Measurements from ENCODE around the gene LRRC56. TPM values are rescaled to one million over a fixed set of nuclear protein-coding genes. Genes with fewer than 3 reads are reported as not detected.

LRRC56 gene
- polyA plus RNA-seq, 1 donor, result 3.5 TPM

DNA sequence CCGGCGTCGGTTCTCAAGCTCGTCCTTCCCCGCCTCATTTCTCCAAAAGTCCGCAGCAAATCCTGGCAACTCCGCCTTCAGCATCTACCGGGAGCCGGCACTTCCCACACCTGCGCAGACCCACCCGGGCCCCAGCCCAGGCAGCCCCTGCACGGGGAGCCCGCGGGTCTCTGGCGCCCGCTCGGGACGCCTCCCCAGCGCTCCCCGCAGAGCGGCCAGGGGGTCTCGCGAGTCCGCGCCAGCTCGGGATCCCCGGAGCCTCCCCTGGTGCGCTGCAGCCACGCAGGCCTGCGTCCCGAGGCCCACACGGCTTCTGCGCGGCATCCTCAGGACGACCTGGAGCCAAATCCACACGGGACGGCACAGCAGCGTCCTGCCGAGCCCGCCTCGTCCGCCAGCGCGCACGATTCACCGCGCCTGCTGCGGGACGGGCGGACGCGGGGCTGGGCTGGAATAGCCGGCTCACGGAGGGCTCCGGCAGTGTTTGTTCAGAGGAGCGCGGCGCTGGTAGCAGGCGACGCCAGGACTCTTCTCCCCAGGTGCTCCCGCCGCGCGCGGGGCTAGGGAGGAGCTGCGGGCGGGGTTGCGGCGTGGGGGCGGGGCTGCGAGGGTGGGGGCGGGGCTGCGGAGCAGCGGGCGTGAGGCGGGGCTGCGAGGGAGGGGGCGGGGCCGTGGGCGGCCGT lies 38.1 kb downstream of the LRRC56 start:
- DNase-seq, result peak; percentile 59

DNA sequence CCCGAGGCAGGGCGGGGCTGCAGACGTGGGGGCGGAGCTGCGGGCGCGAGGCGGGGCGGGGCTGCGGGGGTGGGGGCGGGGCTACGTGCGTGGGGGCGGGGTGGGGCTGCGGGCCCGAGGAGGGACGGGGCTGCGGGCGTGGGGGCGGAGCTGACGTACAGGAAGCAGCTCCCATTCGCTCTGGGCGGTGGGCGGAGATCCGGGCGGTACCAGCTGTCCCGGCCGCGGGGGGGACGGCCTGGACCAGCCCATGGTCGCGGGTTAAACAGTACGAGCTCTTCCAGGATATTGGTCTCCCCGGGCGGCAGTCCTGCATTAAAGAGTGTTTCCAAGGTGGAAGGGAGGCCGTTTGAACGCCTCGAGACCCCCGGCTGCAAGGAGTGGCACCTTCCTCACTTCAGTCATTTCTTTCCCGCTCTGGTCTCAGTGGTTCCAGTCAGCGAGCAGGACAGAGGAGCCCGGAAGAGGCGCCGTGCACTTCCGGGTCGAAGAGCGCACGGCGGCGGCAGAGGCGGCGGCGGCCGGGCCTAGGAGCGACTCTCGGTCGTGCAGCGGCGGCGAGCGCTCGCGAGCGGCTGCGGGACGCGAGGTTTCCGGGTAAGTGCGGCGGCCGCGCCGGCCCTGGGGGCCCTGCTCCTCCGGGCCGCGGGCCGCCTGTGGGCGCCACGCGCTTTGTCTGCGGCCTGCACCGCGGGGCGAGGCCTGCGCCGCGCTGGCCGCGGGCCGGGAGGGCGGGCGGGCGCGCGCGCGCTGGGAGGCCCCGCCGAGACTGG lies 38.9 kb downstream of the LRRC56 start, which contains the start of gene PHRF1:
Gene PHRF1, plus strand, starts transcription at position 475 of the 773 bp plus-strand sequence. CDS start 5,043 bp downstream, outside the sequence.
- DNase-seq, result peak; percentile 90

DNA sequence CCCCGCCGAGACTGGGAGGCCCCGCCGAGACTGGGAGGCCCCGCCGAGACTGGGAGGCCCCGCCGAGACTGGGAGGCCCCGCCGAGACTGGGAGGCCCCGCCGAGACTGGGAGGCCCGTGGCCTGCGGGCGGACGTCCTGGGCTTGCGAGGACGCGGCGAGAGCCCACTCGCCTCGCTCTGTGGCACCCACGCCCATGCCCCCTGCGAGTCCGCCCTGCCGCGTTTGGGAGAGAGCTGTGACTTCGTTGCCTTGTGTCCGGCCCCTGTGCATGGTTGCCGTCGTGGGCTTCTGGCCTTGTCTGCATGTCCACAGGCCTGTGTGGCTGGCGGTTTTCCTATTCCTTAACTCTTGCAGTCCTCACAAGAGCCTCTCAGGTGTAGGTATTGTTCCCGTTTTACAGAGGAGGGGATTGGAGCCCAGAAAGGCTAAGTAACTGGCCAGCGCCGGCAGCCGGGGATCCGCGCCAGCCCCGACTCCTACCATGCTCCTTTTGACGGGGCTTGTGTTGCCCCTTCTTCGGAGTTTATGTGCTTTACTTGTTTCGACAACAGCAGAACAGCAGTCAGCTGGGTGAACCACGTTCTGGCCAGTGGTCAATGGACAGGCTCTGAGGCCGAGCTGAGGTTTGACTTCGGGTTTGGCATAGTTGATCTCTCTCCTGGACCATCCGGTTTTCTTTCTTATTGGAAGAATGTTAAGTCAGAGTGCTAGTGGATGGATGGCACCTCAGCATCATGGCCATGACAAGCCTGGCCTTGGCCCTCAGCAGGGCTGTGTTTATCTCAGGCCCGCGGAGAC lies 39.7 kb downstream of the LRRC56 start:
- no peak for DNase-seq

DNA sequence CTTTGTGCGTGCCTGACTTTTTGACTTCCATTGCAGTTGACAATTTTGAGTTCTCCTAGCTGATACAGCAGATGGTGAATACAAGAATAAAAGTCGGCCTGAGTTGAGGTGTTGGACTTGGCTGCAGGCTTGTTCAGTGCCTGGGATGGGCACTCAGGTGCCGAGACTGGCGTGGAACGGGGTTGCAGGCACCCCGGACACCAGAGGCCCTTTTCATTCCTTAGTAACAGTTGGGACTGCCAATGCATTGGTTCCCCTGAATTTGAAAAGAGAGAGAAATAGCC lies 40.2 kb downstream of the LRRC56 start:
- no peak for DNase-seq

DNA sequence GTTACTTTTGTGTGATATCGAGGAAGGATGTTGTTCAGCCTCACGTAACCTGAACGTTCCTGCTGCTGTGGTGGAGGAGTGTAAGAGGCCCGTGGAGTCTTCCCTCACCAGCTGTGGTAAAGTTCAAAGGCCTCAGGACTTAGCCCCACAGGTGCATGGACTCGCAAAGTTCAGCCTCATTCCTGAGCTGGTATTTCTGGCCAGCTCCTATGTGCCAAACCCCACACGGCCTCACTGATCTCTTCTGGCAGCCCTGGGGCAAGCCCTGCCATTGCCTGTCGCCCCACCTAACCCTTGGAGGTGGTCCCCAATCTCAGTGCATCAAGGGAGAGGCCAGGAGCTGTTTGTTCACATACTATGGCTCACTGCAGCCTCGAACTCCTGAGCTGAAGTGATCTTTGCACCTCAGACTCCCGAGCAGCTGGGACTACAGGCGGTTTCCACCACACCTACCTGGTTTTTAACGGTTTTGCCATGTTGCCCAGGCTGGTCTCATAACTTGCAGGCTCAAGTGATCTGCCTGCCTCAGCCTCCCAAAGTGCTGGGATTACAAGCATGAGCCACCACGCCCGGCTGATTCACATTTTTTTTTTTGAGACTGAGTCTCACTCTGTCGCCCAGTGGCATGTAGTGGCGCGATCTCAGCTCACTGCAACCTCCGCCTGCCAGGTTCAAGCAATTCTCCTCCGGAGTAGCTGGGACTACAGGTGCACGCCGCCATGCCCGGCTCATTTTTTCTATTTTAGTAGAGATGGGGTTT lies 41.1 kb downstream of the LRRC56 start:
- no peak for DNase-seq

DNA sequence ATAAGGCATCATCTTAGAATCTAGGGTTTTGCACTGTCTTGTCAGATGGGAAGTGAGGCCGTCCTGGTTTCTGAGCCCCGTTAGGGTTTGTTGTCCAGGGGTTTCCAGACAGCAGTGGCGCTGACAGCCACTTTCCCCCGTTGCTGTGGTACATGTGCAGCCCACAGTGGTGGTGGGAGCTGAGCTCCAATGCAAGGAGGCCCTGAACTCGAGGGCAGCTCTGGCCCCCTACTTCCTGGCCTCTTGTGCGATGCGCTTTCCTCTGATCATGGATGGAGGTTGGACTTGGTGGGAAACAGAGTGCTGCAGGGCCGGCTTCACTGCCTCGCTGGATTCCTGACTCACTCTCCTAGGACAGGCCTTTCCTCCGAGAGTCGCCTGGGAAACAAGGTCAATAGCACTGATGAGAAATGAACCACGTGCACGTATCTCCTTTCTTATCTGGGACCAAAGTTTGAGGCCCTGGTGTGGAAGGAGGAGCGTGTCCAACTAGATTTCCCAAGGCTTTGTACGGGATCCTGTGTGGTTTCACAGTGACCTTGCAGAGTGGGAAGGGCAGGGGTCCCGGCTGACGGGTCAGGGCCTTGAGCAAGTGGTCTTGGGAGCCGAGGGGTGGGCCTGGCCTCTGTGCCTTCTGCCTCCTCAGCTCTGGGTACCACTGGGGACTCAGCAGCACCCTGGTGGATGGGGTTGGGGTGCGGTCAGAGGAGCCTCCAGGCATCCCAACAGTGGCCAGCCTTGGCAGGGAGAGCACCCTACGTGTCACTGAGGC lies 42.7 kb downstream of the LRRC56 start:
- DNase-seq, result no peak

DNA sequence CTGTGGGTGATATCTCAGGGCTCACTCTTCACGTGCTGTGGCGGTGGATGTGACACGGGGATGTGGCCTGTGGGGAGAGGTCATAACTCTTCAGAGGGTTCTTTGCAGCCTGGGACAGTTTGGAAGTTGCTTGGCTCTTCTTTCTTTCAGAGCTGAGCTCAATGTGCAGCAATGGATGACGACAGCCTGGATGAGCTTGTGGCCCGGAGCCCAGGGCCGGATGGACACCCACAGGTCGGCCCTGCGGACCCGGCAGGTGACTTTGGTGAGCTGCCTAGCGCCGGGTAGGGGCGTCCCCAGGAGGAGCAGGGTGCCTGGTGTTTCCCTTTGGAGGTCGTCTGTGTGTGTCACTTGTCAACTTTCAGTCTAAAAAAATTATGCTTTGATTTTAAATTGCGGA lies 44.0 kb downstream of the LRRC56 start:
- DNase-seq, result no peak

DNA sequence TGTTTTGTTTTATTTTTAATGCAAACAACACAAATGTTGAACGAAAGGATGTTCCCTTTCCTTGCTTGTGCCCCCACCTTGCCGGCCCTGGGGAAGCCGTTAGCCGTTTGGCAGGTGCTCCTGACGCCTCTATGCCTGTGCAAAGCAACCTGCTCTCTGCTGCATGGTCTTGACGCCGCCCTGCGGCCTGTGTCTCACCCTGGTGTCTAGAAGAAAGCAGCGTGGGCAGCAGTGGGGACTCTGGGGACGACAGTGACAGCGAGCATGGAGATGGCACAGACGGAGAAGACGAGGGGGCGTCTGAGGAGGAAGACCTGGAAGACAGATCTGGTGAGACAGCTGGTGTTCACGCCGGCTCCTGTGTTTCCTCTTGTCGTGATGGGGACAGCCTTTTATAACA lies 44.4 kb downstream of the LRRC56 start:
- no peak for DNase-seq

DNA sequence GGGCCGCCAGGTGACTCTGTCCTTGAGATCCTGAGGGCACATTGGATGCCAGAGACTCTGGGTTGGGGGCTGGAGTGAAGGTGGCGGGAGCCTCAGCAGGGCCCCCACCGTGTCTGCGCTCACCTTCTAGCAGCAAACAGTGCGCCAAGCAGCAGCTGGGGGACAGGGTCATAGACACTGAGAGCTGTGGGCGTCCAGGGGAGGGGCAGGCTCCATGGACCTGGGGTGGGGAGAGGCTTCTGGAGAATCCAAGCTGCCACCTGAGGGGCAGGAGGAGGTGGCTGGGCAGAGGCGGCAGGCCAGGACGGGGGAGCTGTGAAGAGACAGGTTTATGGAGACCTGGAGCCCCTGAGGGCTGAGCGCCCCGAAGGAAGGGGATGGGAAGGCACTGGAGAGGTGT lies 47.0 kb downstream of the LRRC56 start:
- DNase-seq, result no peak

DNA sequence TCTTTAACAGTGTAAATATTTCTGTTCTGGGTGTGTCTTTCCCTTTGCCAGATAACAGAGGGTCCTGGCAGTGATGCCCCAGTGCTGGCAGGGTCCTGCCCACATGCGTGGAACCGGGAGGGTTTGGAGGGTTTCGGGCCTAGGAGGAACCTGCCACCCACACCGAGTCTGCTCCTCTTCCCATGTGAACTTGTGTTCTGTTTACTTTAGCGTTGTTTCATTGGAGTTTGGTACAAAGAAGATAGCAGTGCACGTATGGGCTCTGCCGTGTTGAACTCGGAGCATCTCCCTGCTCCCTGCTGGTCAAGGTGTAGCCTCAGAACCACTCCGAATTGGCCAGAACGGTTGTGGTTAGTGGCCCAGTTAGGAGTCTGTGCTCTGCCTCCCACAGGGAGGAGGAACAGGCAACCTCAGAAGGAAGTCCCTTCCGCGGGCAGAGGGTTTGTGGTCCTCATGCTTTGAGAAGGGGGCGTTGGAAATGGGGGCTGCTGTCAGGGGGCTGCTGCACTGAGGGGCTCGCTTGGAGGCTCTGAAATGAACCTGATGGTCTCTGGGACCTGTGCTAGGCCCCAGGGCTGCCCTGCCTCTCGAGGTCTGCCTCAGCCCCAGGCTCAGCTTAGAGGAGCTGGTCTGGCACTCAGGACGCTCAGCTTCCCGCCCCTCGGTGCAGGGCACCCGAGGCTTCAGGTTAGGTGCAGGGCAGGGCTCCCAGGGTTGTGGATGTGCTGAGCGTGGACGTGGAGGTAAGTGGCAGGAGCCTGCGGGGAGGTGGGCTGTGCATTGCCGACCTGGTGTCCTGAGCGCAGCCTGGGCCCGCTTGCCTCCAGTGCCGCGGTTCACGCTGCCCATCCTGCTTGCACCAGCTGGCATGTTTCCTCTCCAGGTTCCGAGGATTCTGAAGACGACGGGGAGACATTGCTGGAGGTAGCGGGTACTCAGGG lies 49.3 kb downstream of the LRRC56 start:
- DNase-seq, result no peak

DNA sequence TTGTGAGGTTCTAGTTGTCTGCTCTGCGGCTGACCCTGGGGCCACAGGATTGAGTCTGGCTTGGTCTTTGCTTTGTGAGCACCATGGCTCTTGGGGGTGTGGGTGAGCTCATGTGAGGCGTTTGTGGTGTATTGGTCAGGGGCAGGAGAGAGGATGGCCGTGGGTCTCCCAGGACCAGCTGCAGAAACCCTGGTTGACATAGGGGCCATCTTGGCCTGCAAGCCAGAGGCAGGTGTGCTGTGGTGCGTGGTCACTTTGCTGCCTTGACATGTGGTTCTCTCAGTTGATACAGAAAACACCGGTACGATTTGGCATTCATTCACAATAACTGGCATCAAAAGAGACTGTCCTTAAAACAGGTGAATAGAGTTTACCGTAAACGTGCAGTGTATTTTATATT lies 50.2 kb downstream of the LRRC56 start:
- no peak for DNase-seq

DNA sequence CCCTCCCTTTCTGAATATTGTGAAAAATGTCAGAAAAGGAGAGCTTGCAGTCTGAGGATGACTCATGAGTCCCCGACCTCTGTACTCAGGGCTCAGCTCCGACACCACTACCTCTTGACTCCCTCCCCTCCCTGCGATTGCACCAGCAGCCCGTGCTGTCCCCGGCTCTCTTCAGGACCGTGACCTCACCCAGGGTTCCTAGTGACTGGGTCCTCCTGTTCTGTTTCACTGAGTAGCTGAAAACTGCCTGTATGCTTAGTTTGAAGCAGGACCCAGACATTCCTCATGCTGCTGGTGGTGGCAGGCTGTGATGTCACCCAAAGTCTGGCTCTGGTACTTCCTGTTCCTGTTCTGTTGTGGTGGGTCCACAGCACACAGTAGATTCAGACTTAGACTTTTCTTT lies 50.7 kb downstream of the LRRC56 start:
- DNase-seq, result no peak

DNA sequence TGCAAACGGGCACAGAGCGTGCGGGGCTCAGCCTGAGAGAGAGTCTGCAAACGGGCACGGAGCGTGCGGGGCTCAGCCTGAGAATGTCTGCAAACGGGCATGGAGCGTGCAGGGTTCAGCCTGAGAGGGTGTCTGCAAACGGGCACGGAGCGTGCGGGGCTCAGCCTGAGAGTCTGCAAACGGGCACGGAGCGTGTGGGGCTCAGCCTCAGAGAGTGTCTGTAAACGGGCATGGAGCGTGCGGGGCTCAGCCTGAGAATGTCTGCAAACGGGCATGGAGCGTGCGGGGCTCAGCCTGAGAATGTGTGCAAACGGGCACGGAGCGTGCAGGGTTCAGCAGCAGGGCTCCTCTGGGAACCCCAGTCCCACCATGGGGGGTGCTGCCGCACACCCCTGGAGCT lies 52.5 kb downstream of the LRRC56 start:
- no peak for DNase-seq

DNA sequence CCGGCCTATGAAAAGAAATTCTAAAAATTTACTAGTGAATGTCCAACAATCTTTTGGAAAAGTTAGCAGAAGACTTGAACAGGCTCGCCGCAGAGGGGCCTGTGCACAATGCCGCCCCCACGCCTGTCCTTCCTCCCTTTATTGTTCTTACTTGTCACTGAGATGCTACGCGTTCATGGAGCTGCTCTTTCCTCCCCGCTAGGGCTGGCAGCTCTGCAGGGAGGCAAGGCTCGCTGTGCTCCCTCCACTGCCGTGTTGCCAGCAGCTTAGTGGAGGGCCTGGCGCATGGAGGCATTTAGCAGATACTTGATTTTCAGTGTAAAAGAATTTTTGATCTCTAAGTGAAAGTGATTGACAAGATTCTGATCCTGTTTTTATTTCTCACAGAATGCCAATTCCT lies 53.7 kb downstream of the LRRC56 start:
- DNase-seq, result no peak

DNA sequence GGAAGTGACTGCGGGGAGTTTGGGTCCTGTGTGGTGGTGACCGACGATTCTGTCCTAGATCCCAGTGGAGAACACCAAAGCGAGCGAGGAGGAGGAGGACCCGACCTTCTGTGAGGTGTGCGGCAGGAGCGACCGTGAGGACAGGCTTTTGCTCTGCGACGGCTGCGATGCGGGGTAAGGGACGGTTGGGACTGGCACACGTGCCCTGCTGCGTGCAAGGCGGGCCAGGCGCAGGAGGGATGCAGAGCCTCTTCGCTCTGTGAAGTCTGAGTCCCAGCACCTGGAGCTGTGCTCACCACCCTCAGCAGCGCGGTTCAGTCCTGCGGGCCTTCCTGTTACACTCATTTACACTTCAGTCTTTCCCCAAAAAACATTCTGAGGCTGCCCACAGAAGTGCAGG lies 55.2 kb downstream of the LRRC56 start:
- no peak for DNase-seq

DNA sequence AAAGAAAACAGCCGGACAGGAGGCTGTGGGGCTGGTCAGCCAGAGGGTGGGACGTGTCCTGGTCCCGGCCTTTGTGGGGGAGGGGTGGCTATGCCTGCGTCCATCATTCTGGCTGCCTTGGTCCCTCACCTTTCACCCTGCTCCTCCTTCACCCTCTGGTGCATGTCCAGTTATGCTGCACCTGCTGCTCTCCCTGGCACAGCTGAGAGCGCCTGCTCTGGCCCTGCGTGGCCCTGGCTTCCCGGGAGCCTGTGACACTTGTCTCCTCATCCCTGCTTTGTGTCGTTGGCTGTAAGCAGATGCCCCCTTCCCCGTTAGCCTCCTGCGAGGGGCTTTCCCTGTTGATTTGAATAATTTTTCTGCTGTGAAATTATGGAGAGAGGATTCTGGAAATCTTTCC lies 55.6 kb downstream of the LRRC56 start:
- no peak for DNase-seq

DNA sequence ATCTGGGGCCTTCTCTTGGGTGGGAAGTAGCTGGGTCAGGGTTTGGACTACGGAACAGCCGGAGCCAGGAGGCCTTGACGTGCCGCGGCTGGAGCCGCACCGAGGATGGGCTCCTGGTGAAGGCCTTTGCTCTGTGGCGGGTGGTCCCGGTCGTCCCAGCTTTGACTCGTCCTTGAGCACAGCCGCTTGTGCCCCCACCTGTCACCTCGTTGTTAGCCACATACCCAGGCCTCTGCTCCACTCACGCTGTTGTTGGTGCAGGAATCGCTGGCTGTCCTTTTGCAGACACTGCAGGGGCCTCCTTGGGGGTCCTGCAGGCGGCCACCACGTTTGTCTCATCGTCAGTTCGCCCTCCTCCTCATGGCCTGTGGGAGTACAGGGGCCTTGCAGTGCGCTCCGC lies 56.0 kb downstream of the LRRC56 start:
- DNase-seq, result no peak

DNA sequence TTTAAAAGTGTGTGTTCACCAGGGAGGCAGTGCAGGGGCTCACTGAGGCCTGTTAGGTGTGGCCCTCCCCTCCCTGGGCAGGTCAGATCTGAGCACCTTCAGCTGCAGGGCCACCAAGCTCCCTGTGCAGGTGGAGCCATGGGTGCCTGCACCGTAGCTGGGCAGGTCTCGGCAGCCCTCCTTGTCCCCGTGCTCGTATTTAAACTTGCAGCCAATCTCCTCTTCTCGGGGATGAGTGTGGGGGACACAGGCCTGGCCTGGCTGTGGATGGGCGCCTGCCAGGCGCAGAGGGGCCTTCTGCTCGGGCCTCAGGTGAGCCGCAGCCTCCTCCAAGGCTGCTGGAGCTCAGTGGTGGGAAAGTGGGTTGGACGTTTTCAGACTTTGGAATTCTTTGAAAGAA lies 58.1 kb downstream of the LRRC56 start:
- no peak for DNase-seq

DNA sequence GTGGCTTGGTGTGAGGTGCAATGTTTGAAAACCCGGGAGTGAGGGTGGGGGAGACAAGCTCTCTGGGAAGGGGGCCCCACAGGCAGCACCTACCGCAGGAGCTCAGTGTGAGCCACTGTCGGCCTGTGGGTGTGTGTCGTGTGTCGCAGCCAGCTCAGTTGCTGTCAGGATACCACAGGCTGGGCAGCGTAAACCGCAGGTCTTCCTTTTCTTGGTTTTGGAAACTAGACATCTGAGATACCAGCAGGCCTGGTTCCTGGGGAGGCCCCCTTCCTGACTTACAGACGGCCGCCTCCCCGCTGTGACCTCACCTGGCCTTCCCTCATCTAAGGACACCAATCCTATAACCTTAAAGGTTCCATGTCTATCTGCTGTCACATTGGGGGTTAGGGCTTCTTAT lies 59.0 kb downstream of the LRRC56 start:
- no peak for DNase-seq

DNA sequence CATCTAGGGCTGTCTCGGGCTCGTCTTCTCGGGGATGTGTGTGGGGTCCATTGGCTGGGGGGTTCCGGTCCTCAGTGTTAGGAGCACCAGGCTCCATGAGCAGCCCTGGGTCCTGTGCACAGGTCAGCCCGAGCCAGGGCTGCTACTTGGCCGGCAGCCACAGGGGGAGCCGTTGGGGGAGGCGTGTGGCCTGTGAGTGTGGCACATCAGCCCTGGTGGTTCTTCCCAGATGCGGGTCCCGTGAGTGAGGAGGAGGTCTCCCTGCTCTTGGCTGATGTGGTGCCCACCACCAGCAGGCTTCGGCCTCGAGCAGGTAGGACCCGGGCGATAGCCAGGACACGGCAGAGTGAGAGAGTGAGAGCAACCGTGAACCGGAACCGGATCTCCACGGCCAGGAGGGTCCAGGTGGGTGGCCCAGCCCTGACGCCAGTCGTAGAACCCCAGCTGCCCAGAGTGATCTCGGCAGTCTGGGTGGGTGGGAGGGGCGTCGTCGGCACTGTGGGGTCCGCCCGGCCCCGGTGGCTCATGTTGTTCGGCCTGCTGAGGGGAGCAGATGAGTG lies 59.9 kb downstream of the LRRC56 start:
- DNase-seq, result no peak

Data from left kidney (tissue), 2 donors.